NCI-H146 treated with DMSO at 0.1 percent for 48 hours (cell line): ENCODE measurements around the gene AGPAT1.
"Not testable (repeated sequence)": the region's sequence is repeated elsewhere in the genome, so short reads cannot be mapped to it uniquely, and the experiment has no call there.

Experiments used
- DNase-seq: peaks from one replicate; lab custom pipeline; 2025; ENCODE audit not compliant: unreplicated experiment; lab: John Stamatoyannopoulos, UW

The AGPAT1 gene

DNA sequence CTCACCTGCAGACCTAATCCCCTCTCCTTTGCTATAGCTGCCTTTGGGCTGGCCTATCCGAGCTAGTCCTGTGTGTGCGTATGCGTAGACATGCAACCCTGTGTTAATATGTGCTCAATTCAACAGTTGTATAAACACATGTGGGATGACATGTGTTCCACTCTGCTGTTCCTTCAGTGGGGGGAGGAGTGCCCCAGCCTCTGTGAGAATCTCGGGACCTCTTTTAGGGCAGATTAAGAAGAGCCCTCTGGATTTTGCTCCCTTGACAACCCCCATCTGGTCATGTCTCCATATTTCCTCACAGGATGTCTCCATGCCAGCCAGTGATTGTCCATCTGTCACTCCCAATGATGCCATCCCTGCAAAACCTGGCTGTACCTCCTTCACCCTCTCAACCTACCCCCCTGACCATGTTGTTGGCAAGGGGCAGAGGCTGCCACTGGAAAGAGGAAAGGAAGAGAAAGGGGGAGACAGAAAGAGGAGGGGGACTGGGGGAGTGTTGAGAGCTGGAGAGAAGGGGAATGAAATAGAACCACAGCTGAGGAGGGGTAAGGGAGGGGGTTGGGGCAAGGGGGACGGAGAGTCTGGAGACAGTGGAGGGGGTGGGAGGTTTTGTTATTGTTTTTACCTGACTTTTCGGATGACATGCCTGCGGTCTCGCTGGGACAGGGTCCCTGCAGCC lies 24.6 kb downstream of the AGPAT1 start:
- no peak for DNase-seq

DNA sequence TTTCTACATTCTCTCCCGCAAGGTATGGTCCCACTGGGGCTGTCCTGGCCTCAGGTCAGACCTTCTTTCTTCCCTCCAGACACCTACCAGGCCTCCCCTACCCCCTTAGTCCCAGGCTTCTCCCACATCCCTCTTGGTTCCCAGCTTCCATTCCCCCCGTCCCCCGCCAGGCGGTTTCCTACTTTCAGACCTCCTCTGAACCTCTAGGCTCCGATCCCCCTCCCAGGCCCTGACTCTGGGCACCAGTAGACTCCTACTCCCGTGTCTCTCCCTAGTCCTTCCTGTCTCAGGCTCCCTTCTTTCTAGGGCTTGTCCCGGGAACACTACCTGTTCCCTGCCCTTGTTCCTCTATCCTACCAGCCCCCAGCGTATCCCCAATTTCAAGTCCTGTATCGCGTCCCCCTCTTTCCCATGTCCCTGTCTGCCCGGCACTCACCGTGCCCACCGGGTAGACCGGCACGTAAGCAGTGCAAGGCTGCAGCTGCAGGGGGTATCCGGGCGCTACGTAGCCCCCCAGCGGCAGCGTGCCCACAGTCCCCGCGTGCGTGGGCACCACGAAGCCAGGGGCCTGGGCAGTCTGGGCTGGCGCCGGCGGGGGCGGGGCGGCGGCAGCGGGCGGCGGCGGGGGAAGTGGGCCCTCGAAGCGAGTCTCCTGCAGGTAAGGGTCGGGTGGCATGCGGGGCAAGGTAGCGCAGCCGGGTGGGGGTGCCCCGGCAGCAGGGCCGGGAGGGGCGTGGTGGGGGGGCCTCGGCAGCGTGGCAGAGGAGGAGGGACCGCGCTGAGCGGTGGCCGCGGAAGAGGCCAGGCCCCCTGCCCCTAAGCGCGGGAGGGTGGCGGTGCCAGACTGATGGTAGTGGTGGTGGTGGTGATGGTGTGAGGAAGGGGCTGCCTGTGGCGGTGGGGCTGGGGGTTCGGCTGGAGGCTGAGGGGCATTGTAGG lies 25.7 kb downstream of the AGPAT1 start:
- no peak for DNase-seq

DNA sequence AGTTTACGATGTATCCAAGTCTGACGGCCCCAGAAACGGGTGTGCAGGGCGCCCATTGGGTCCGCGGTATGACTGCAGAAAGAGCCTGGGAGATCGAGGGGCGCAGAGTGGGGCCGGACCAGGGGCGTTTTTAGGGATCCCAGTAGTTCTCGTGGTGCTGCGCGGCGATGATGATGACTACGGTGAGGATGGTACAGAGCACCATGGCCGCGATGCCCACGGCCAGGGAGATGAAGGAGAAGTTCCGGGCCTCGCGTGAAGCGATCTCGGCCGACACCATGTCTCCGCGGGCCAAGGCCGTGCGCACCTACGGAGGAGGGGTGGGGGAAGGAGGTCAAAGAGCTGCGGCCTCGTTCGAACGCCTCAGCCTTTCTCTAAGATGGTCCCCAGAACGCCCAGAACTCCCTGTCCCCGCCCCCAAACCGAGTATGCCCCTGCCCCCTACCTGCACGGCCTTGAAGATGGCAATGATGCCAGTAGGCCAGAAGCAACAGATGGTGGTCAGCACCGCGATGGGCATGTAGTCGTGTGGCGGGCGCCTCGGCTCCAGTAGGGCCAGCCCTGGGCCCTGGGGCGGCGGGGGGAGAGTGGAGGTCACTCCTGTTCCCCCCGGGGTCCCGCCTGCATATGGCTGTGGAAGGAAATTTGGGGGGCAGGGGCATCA lies 26.7 kb downstream of the AGPAT1 start:
- DNase-seq, result no peak

DNA sequence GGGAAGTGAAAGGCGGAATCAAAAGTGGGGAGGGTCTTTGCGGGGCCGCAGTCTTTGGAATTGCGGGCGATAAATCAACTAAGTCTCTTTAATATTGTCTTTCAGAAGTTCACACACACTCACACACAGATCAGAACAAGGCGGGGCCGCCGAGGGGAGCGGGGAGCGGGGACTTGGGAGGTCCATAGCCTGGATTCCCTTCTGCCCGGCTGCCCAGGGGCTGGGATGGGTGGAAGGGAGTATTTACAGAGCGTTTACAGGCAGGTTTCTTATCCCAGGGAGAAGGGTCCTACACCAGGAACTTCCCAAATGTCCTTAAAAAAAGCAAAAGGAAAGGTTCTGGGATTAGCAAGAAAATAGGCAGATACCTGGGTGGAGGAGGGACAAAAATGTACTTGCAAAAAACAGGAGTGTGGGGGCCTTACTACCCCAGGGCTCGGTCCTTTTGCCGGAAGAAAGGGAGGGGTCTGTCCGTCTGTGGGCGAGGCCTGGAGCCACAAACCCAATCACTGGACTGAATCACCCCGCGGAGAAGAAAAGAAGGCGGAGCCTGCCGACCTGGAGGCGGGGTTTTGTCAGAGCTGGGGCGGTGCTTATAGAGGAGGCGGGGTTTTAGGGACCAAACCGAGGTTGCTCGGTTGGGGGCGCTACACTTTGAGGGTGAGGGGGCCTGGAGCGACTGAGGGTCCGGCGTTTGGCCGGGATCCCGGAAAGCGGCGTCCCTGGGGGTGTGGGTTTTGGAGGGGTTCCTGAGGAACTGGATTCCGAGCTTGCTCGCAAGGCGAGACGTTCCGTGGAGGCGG lies 27.4 kb downstream of the AGPAT1 start:
- DNase-seq, result peak; percentile 29

DNA sequence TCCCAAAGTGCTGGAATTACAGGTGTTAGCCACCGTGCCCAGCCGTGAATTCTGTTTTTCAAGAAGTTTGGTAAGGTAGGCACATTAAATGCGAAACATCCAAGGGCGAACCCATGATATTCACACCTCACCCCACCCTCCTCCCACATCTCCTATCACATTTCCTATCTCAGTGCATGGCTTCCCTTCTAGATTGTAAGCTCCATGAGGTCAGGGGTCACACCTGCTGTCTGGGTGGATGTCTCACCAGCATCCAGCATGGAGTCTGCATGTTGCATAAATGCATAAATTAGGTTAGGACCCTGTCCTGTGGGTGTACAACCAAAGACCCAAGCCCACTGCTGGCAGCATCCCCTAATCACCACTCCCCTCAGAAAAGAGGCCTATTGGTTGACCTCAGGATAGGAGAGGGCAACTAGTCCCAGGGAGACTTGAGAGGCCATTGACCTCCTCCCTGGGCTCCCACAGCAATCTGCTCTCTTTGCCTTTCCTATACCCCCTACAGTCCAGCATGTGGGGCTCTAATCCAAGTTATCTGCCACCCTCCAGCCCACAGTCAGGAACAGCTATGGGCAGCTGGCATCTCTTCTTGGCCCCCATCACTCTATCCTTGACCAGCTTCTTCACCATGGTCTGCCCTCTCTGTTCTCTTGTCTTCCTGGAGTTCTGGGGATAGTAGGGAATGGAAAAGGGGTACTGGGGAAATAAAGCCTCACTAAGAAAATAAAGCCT lies 28.3 kb downstream of the AGPAT1 start:
- no peak for DNase-seq

DNA sequence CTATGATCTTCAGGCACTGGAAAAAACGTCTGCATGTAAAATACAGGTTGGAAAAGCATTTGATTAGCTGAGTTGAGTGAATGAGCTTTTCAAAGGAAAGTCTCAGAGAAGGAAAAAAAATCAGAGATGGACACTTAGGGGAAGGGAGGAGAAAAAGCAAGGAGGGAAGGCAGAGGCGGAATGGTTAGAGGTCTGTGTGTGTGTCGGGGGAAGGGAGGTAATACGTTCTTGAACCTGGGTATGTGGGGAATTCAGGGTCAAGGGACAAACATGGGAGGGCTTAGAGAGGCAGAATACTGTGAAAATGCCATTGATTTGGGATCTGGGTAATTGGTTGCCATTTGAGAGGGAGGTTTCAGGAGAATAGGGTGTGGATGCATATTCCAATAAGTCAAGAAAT lies 29.2 kb downstream of the AGPAT1 start:
- no peak for DNase-seq

DNA sequence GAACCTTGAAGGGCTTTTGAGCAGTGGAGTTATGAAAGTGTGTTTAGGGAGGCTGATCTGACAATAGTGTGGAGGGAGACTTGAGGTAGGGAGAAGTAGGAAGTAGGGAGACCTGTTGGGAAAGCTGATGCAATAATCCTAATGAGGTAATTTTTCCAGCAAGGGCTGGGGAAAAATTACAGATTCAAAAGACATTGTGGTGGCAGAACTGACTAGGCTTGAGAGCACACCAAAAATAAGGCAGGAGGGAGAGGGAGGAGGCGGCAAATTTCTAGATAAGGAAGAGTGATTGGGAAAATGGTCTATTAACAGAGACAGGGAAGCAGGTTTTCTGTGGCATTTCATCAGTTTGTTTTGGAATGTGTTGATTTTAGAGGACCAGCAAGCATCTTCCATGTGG lies 29.6 kb downstream of the AGPAT1 start:
- no peak for DNase-seq

DNA sequence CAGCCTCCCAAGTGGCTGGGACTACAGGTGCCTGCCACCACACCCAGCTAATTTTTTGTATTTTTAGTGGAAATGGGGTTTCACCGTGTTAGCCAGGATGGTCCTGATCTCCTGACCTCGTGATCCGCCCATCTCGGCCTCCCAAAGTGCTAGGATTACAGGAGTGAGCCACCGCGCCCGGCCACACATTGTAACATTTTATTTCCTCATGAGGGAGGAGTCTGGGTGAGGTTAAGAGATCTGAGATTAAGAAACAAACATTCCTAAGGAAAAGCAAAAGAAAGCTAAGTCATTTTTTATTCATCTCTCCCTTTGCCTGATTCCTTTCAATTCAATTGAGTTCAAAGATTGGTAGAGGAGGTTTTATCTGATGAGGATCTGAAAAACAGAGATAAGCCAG lies 31.6 kb downstream of the AGPAT1 start:
- not testable (repeated sequence) for DNase-seq

DNA sequence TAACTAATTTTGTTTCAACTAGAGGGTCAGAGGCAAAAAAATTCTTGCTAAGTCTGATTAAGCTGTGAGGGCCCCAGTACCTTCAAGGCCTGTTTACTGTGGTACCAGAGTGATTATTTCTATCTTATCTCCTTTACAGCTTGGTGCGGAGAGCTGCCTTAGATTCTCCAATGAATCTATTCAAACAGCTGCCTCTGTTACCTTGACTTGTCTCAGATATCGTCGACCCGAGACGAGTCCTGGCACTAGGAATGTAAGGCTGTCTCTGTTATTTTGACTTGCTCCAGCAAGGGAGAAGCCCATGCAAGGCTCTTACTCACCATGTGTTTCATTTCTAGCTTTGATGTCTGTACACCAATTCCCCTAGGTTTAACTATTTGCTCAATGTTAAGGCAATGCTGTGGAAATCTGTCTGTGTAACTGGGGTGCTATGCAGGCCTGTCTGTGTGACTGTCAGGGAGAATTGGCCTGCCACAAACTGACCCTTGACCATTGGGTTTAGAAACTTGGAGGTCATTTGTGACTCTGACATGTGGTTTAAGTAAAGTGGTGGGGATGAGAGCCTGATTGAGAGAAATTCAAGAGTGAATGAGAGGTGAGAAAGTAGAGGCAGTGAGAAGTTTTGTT lies 35.4 kb downstream of the AGPAT1 start:
- no peak for DNase-seq

DNA sequence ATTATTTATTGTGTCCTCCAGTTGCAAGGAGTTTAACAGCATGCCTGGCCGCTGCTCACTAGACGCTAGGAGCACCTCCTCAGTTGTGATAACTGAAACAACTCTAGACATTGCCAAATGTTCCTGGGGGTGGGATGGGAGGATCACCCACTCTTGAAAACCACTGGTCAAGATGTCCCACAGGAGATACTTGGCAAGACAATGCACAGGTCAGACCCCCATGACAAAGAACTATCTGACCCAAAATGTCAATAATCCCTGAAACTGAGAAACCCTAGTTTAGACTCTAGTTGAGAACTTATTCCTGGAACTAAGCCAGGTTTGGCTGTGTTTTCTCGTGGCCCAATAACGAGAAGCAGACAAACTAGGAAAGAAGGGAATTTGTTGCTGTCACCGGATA lies 36.3 kb downstream of the AGPAT1 start:
- no peak for DNase-seq

DNA sequence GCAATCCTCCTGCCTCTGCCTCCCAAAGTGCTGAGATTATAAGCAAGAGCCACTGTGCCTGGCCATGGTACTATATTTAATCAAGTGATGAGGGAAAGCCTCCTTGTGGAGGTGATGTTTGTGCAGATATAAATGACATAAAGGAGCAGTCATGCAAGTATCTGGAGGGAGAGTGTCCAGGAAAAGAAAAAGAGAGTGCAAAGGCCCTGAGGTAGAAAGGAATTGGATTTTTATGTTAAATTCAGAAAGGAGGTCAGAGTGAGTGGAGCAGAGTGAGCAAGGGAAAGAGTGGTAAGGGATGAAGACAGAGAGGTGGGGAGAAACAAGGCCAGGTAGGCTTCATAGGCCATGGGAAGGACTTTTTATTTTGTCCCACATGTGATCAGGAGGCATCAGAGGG lies 38.4 kb downstream of the AGPAT1 start:
- no peak for DNase-seq

DNA sequence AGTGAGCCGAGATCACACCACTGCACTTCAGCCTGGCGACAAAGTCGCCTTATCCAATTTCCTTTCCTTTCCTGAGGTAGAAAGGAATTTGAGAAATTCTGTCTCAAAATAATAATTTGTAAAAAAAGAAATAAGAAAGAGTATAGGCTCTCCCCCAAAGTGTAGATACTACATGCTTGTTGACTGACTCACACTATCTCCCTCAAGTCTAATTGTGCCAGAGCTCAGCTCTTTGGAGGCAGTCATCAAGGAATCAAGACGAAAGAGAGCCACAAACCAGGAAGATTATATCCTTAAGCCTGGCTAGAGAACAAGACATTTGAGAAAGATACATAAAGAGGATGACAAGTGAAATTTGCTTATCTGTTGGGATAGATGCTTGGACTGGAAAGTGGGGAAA lies 42.1 kb downstream of the AGPAT1 start:
- no peak for DNase-seq

DNA sequence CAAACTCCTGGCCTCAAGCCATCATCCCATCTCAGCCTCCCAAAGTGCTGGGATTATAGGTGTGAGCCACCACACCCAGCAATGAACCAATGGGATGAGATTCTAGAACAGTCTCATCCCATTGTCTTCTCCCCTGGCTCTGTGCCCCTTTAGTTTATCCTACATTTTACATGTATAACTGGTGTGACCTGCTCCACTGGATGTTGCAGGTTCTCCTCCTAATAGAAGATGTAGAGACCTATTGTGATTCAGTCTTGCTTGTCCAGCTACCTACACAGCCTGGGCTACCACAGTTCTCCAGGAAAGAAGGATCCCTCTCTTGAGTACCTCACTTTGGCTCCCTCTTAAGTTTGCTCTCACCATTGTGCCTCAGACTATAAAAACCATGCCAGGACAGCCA lies 43.8 kb downstream of the AGPAT1 start:
- DNase-seq, result no peak

DNA sequence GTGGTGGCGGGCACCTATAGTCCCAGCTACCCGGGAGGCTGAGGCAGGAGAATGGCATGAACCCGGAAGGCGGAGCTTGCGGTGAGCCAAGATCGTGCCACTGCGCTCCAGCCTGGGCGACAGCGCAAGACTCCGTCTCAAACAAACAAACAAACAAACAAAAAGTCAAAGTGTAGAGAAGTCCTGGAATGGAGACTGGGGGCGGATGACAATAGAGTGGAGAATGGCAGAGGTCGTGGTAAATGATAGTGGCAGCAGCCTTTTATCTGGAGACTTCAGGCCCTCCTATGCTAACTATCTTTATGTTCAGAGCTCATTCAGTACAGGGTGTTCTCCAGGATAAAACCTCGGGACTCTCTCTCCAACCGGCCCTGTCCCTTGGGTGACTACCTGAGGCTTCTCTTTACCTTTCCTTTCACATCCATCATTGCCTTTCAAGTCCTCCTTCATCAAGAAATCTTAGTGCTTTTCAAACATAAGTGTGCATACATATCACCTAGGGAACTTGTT lies 44.4 kb downstream of the AGPAT1 start:
- DNase-seq, result no peak

DNA sequence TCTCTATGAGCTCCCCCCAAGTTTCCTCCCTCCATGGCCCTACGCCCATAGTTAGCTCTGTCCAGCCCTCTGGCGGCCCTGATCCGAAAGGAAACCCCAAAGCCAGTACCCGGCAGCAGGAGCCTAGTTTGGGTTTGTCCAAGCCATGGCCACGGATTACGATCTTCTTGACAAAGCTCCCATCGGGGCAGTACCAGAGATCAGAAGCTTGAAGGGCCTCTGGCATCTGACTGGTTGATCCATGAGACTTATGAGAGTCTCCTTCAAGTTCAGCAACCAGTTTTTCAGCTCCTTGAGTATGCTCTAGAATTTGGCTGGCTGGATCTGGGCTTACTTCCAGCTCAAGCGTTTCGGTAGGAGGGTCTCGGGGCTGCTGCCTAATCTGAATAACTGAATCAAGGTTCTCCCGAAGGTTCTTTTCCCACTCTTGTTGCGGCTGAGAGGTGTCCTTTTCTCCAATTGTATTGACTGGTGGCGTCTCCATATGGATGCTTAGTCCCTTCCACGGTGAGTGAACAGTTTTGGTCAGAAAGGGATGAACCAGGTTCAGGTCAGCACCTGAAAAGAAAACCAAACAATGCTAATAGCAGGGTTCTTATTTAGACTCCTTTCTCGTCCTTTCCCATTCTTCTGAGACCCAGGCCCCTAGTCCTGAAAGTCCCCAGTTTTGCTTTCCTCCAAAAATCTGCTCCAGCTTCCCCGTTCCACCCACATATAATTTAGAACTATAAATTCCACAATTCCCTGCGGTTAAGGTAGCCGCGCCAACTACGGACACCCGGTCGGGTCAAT lies 46.4 kb downstream of the AGPAT1 start:
- DNase-seq, result no peak

DNA sequence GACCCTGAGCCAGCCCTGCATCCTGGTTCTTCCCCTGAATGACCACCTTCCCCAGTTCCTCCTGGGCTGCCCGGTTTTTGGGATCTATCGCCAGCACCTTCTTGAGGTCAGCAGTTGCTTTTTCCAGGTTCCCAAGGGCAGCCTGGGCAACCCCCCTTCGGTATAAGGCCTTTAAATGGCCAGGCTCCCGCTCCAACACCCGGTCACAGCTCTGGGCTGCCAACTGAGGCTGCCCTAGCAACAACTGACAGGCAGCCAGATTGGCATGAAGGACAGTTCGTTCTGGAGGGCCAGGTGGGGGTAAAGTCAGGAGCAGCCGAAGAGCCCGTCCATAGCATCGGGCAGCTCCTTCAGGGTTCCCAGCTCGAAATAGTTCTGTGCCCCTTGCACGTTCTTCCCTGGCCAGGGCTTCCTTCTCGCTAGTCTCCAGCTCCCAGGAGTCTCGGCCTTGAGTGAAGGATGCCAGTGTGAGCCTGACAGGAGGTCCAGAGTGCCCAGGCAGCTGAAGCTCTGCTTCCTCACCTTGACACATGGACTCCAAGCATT lies 47.1 kb downstream of the AGPAT1 start:
- no peak for DNase-seq

DNA sequence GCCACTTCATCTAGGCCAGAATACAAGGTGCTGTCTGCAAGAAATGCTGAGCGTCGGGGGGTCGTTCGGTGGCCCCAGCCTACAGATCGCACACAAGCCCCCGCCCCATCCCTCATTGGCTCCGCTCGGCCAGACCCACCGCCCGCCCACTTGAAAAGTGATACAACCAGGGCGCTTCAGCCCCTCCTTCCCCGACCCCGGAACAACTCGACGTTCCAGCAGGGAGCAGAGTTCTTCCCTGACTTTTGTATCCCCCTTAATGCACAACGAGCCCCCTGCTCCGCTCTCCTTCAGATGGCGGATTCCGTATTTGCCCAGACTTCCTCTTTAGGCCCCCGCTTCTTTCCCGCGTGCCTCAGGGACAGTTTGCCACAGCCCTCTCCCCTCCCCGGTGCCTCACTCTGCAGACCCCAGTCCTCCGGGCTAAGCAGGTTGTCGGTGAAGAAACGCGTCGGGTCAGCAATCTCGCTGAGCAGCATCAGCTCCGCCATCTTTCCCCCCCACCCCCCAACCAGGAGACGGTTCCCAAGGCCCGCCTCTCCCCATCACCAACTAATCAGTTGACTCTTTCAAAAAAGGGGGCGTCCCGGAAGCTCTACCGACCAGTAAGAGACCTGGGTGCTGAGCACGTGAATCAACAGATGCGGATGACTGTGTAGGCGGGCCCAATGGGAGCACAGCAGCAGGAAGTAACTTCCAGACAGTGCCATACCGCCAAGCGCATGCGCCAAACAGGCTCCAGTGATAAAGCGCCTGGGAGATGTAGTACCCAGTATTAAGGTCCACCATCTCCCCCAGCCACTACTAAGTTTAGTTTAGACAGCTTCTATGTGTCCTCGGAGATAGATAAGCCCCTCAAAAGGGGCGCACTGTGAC lies 47.9 kb downstream of the AGPAT1 start, which contains the start of gene ATF6B:
Gene ATF6B (minus strand): TSS at position 530 of the 876 bp plus-strand sequence. CDS start 39 bp downstream, at position 491.
- DNase-seq, result peak; percentile 96

DNA sequence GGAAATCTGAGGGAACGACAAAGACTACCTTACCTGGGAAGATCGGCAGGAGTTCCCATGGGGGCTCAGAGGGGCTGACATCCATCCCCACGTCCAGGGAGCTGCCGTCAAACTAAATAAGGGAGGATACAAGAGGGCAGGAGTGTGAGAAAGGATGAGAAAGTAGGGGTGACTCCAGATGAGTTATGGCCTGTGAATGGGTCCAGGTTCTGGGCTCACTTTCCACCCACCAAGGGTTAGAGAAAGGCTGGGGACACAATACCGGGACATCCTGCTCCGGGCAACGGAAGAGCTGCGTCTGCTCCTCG lies 48.5 kb downstream of the AGPAT1 start:
- DNase-seq, result no peak
